H1 (cell line): Measurements from ENCODE around the gene SMOC2.

Experiments
- BACH1 ChIP-seq: IDR thresholded peaks from 2 replicates; pipeline ENCODE4 v1.6.1; 2012; ENCODE audit warnings: low read length, improper control_type of control experiment
- CHD2 ChIP-seq: IDR thresholded peaks from 2 replicates; pipeline ENCODE4 v1.6.1; 2012; ENCODE audit warnings: low read length, improper control_type of control experiment
- CTCF ChIP-seq, 3 experiments: IDR thresholded peaks; 1 replicate in 2 of 3; 2 replicates in 1 of 3; pipeline versions ENCODE4 v1.5.1 to v1.6.1; 2011; ENCODE audit warnings: low read length in 3 of 3, mild to moderate bottlenecking in 3 of 3, inconsistent platforms in 2 of 3, low read depth in 1 of 3, moderate library complexity in 1 of 3; ENCODE audit not compliant: insufficient read depth in 1 of 3; ENCODE audit errors: control extremely low read depth in 1 of 3
- EZH2 ChIP-seq: fragments of 200-600 bp; sonication (generic); IDR thresholded peaks from 2 replicates; pipeline ENCODE4 v1.7.1; 2012; ENCODE audit warnings: low read depth, mild to moderate bottlenecking, moderate library complexity, low read length, inconsistent platforms; ENCODE audit not compliant: severe bottlenecking
- HDAC2 ChIP-seq, 2 experiments: fragments of 300-600 bp in 1 of 2; sonication (generic) in 1 of 2; IDR thresholded peaks; 2 replicates each; pipeline ENCODE4 v1.6.1; 2011 to 2012; ENCODE audit warnings: low read depth in 2 of 2, low read length in 2 of 2, mild to moderate bottlenecking in 2 of 2, moderate library complexity in 2 of 2, borderline replicate concordance in 1 of 2, inconsistent platforms in 1 of 2
- POLR2AphosphoS5 ChIP-seq: IDR thresholded peaks from 2 replicates; pipeline ENCODE4 v1.6.1; 2011; ENCODE audit warnings: low read depth, low read length
- RXRA ChIP-seq: IDR thresholded peaks from 2 replicates; pipeline ENCODE4 v1.6.1; 2011; ENCODE audit warnings: low read depth, mild to moderate bottlenecking, low read length, moderate library complexity; ENCODE audit not compliant: insufficient read depth
- ZNF274 ChIP-seq: IDR thresholded peaks from 2 replicates; pipeline ENCODE4 v1.7.0; 2012; ENCODE audit warnings: low read length, borderline replicate concordance; ENCODE audit errors: extremely low read depth

DNA sequence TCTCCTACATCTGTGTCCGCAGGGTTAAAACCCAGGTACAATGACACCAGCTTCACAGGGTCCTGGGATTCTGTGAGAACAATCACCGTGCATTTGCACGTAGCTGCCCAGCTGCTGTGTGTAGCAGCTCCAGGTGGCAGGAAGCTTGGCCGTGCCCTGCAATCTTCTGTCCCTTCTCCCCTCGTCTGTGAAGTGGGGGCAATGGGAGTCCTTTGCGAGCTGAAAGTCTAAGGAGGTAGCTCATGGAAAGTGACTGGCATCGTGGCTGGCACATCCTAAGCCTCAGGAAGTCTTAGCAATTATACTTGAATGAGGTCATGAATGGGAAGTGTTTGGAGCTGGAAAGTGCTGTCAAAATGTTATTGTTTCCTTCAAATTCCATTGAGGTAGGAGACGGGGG lies 137.1 kb downstream of the SMOC2 start:
- TF ChIP-seq CTCF (IDR thresholded peaks at IDR 0.05; ENCODE audit: control extremely low read depth in 1 of 3, insufficient read depth in 1 of 3, low read depth in 1 of 3, low read length in 3 of 3) (no peak), ZNF274 (no peak), CHD2 (no peak), POLR2AphosphoS5 (no peak), BACH1 (no peak), HDAC2 (IDR thresholded peaks at IDR 0.05; ENCODE audit: borderline replicate concordance in 1 of 2, low read depth in 2 of 2, low read length in 2 of 2) (no peak), EZH2 (no peak), RXRA (no peak)
